Measurements from ENCODE around the gene CDK17.

CDK17 gene

GRCh38 chr12:96327346-96327745 lies 72.9 kb downstream of the CDK17 start:
- TF ChIP-seq FOXP2 (optimal IDR thresholded peaks at IDR 0.05; ENCODE audit: borderline replicate concordance, extremely low read depth, extremely low read length, insufficient read depth) (no peak), TAF1 (IDR thresholded peaks at IDR 0.05; ENCODE audit: borderline replicate concordance, insufficient read depth, low read length) (no peak), REST (IDR thresholded peaks at IDR 0.05; ENCODE audit: insufficient read depth in 1 of 2, low read depth in 2 of 2, low read length in 2 of 2) (no peak), SIN3A (IDR thresholded peaks at IDR 0.05; ENCODE audit: borderline replicate concordance, insufficient read depth, low read length) (no peak), POLR2AphosphoS5 (IDR thresholded peaks at IDR 0.05; ENCODE audit: low read depth, low read length) (no peak)

GRCh38 chr12:96326628-96327227 lies 73.5 kb downstream of the CDK17 start:
- TF ChIP-seq TAF1 (IDR thresholded peaks at IDR 0.05; ENCODE audit: borderline replicate concordance, insufficient read depth, low read length) (no peak), REST (IDR thresholded peaks at IDR 0.05; ENCODE audit: insufficient read depth in 1 of 2, low read depth in 2 of 2, low read length in 2 of 2) (no peak), SIN3A (IDR thresholded peaks at IDR 0.05; ENCODE audit: borderline replicate concordance, insufficient read depth, low read length) (no peak), FOXP2 (optimal IDR thresholded peaks at IDR 0.05; ENCODE audit: borderline replicate concordance, extremely low read depth, extremely low read length, insufficient read depth) (no peak), POLR2AphosphoS5 (IDR thresholded peaks at IDR 0.05; ENCODE audit: low read depth, low read length) (no peak)

- TF ChIP-seq TAF1 (IDR thresholded peaks at IDR 0.05; ENCODE audit: borderline replicate concordance, insufficient read depth, low read length): no peak
- no peak for TF ChIP-seq POLR2AphosphoS5 (IDR thresholded peaks at IDR 0.05; ENCODE audit: low read depth, low read length)
- TF ChIP-seq SIN3A (IDR thresholded peaks at IDR 0.05; ENCODE audit: borderline replicate concordance, insufficient read depth, low read length): no peak
- no peak for TF ChIP-seq REST (IDR thresholded peaks at IDR 0.05; ENCODE audit: insufficient read depth in 1 of 2, low read depth in 2 of 2, low read length in 2 of 2)
- no peak for TF ChIP-seq FOXP2 (optimal IDR thresholded peaks at IDR 0.05; ENCODE audit: borderline replicate concordance, extremely low read depth, extremely low read length, insufficient read depth)
Observed at GRCh38 chr12:96323906-96324305, 76.3 kb downstream of the CDK17 start.

GRCh38 chr12:96322720-96323119 lies 77.5 kb downstream of the CDK17 start:
- no peak for TF ChIP-seq REST (IDR thresholded peaks at IDR 0.05; ENCODE audit: insufficient read depth in 1 of 2, low read depth in 2 of 2, low read length in 2 of 2)
- no peak for TF ChIP-seq FOXP2 (optimal IDR thresholded peaks at IDR 0.05; ENCODE audit: borderline replicate concordance, extremely low read depth, extremely low read length, insufficient read depth)
- no peak for TF ChIP-seq POLR2AphosphoS5 (IDR thresholded peaks at IDR 0.05; ENCODE audit: low read depth, low read length)
- TF ChIP-seq TAF1 (IDR thresholded peaks at IDR 0.05; ENCODE audit: borderline replicate concordance, insufficient read depth, low read length): no peak
- no peak for TF ChIP-seq SIN3A (IDR thresholded peaks at IDR 0.05; ENCODE audit: borderline replicate concordance, insufficient read depth, low read length)
